ENCODE data around the gene NIPAL4. TPM values are rescaled to one million over a fixed set of nuclear protein-coding genes. Genes with fewer than 3 reads are reported as not detected.
A peak's percentile ranks its signal among the peaks of the same experiment; 100 is the strongest.
"Not testable (repeated sequence)": the region's sequence is repeated elsewhere in the genome, so short reads cannot be mapped to it uniquely, and the experiment has no call there.

The NIPAL4 gene
- polyA plus RNA-seq (not detected in 2 replicates), polyA minus RNA-seq (not detected in 2 replicates)

GRCh38 chr5:157459715-157460599 is at the start of gene NIPAL4:
TSS of gene NIPAL4 (plus strand) at chr5:157460213. CDS start at chr5:157460321, 108 bp downstream.
- Histone ChIP-seq H2AFZ (ENCODE audit: low read depth, low read length) (no peak within 1 kb of the TSS), H3K36me3 (ENCODE audit: insufficient read depth, low read length) (no peaks in the 10 kb centered on the region), H3K4me2 (ENCODE audit: low read length) (no peak within 1 kb of the TSS), H3K4me3 (ENCODE audit: low read length) (peak within 1 kb of the TSS; percentile 61), H3K27me3 (ENCODE audit: insufficient read depth, low read depth, low read length) (peaks cover 33% of the 10 kb centered on the region), H3K9me2 (ENCODE audit: insufficient read depth, low read length) (no peaks in the 10 kb centered on the region), H3K9me3 (ENCODE audit: low read length) (no peaks in the 10 kb centered on the region), H3K79me2 (replicated peaks; ENCODE audit: insufficient read depth, low read length) (no peaks in the 10 kb centered on the region), H3K27ac (ENCODE audit: low read length) (no peak within 1 kb of the TSS), H4K20me1 (ENCODE audit: insufficient read depth) (no peaks in the 10 kb centered on the region), H3K9ac (ENCODE audit: low read length) (no peak within 1 kb of the TSS), H3F3A (ENCODE audit: insufficient read depth, low read length, poor library complexity, severe bottlenecking) (no peaks in the 10 kb centered on the region)
- no peak for TF ChIP-seq SMC3 (conservative IDR thresholded peaks at IDR 0.05; ENCODE audit: poor library complexity)
- no peak for TF ChIP-seq TAF1 (IDR thresholded peaks at IDR 0.05; ENCODE audit: low read depth)
- no peak for TF ChIP-seq MXI1 (conservative IDR thresholded peaks at IDR 0.05; ENCODE audit: poor library complexity, severe bottlenecking)
- TF ChIP-seq POLR2AphosphoS5 (IDR thresholded peaks at IDR 0.05), result no peak
- no peak for TF ChIP-seq RAD21 (conservative IDR thresholded peaks at IDR 0.05)
- TF ChIP-seq, protein P1, sequence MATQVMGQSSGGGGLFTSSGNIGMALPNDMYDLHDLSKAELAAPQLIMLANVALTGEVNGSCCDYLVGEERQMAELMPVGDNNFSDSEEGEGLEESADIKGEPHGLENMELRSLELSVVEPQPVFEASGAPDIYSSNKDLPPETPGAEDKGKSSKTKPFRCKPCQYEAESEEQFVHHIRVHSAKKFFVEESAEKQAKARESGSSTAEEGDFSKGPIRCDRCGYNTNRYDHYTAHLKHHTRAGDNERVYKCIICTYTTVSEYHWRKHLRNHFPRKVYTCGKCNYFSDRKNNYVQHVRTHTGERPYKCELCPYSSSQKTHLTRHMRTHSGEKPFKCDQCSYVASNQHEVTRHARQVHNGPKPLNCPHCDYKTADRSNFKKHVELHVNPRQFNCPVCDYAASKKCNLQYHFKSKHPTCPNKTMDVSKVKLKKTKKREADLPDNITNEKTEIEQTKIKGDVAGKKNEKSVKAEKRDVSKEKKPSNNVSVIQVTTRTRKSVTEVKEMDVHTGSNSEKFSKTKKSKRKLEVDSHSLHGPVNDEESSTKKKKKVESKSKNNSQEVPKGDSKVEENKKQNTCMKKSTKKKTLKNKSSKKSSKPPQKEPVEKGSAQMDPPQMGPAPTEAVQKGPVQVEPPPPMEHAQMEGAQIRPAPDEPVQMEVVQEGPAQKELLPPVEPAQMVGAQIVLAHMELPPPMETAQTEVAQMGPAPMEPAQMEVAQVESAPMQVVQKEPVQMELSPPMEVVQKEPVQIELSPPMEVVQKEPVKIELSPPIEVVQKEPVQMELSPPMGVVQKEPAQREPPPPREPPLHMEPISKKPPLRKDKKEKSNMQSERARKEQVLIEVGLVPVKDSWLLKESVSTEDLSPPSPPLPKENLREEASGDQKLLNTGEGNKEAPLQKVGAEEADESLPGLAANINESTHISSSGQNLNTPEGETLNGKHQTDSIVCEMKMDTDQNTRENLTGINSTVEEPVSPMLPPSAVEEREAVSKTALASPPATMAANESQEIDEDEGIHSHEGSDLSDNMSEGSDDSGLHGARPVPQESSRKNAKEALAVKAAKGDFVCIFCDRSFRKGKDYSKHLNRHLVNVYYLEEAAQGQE (IDR thresholded peaks at IDR 0.05; ENCODE audit: borderline replicate concordance), result no peak
- no peak for TF ChIP-seq EP300 (conservative IDR thresholded peaks at IDR 0.05; ENCODE audit: poor library complexity, severe bottlenecking)
- TF ChIP-seq CTCF (IDR thresholded peaks at IDR 0.05; ENCODE audit: poor library complexity, severe bottlenecking), result no peak
- TF ChIP-seq EZH2 (IDR thresholded peaks at IDR 0.05; ENCODE audit: borderline replicate concordance, insufficient read depth, low read length, poor library complexity, severe bottlenecking), result no peak

GRCh38 chr5:157415838-157416237 is 44.2 kb upstream of the NIPAL4 start:
- no peak overlapping the region for H2AFZ ChIP-seq (ENCODE audit: low read depth, low read length)
- no peaks in the 10 kb centered on the region for H3K9me2 ChIP-seq (ENCODE audit: insufficient read depth, low read length)
- TF ChIP-seq EZH2 (IDR thresholded peaks at IDR 0.05; ENCODE audit: borderline replicate concordance, insufficient read depth, low read length, poor library complexity, severe bottlenecking) (no peak), RAD21 (conservative IDR thresholded peaks at IDR 0.05) (no peak), POLR2AphosphoS5 (IDR thresholded peaks at IDR 0.05) (no peak)
- H3K27me3 ChIP-seq (ENCODE audit: insufficient read depth, low read depth, low read length), result no peaks in the 10 kb centered on the region
- H3K9me3 ChIP-seq (ENCODE audit: low read length), result no peaks in the 10 kb centered on the region
- H3K4me2 ChIP-seq (ENCODE audit: low read length), result no peak overlapping the region
- H3K4me3 ChIP-seq (ENCODE audit: low read length), result no peak overlapping the region
- H3F3A ChIP-seq (ENCODE audit: insufficient read depth, low read length, poor library complexity, severe bottlenecking), result no peaks in the 10 kb centered on the region
- H3K9ac ChIP-seq (ENCODE audit: low read length), result no peak overlapping the region
- H3K79me2 ChIP-seq (replicated peaks; ENCODE audit: insufficient read depth, low read length), result no peaks in the 10 kb centered on the region
- no peak overlapping the region for H3K27ac ChIP-seq (ENCODE audit: low read length)
- H3K36me3 ChIP-seq (ENCODE audit: insufficient read depth, low read length), result no peaks in the 10 kb centered on the region
- no peaks in the 10 kb centered on the region for H4K20me1 ChIP-seq (ENCODE audit: insufficient read depth)

GRCh38 chr5:157419521-157419920 is 40.5 kb upstream of the NIPAL4 start:
- H3K79me2 ChIP-seq (replicated peaks; ENCODE audit: insufficient read depth, low read length); H3K27ac ChIP-seq (ENCODE audit: low read length); H3K9me2 ChIP-seq (ENCODE audit: insufficient read depth, low read length); H3K36me3 ChIP-seq (ENCODE audit: insufficient read depth, low read length); H3K9me3 ChIP-seq (ENCODE audit: low read length); H3F3A ChIP-seq (ENCODE audit: insufficient read depth, low read length, poor library complexity, severe bottlenecking); H3K27me3 ChIP-seq (ENCODE audit: insufficient read depth, low read depth, low read length); H3K4me2 ChIP-seq (ENCODE audit: low read length); H2AFZ ChIP-seq (ENCODE audit: low read depth, low read length); H3K9ac ChIP-seq (ENCODE audit: low read length); H4K20me1 ChIP-seq (ENCODE audit: insufficient read depth); H3K4me3 ChIP-seq (ENCODE audit: low read length): not testable (repeated sequence)

DNA sequence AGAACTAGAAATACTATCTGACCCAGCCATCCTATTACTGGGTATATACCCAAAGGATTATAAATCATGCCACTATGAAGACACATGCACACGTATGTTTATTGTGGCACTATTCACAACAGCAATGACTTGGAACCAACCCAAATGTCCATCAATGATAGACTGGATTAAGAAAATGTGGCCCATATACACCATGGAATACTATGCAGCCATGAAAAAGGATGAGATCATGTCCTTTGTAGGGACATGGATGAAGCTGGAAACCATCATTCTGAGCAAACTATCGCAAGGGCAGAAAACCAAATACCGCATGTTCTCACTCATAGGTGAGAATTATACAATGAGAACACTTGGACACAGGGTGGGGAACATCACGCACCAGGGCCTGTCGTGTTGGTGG is 30.1 kb upstream of the NIPAL4 start:
- H3K4me2 ChIP-seq (ENCODE audit: low read length); H3K79me2 ChIP-seq (replicated peaks; ENCODE audit: insufficient read depth, low read length); H4K20me1 ChIP-seq (ENCODE audit: insufficient read depth); H3K9me2 ChIP-seq (ENCODE audit: insufficient read depth, low read length); H3K36me3 ChIP-seq (ENCODE audit: insufficient read depth, low read length); H3K27me3 ChIP-seq (ENCODE audit: insufficient read depth, low read depth, low read length); H3K9me3 ChIP-seq (ENCODE audit: low read length); H2AFZ ChIP-seq (ENCODE audit: low read depth, low read length); H3F3A ChIP-seq (ENCODE audit: insufficient read depth, low read length, poor library complexity, severe bottlenecking); H3K4me3 ChIP-seq (ENCODE audit: low read length); H3K27ac ChIP-seq (ENCODE audit: low read length); H3K9ac ChIP-seq (ENCODE audit: low read length): not testable (repeated sequence)
